Mesangial cell (primary cell): ENCODE data around the gene ERP29. TPM values are rescaled to one million over a fixed set of nuclear protein-coding genes. Genes with fewer than 3 reads are reported as not detected.

Experiments
- total RNA-seq: library from RNA; depleted of rRNA; stranded (reverse); fragments of >200 nt; gene quantifications from 2 replicates; pipeline ENCODE4 v1.2.3, GENCODE V29; 2015

The ERP29 gene
- 62.7 and 82.8 TPM in 2 replicates for total RNA-seq

GRCh38 chr12:112012775-112013600 is at the start of gene ERP29, which contains the start of gene TMEM116:
Gene ERP29, plus strand, starts transcription at chr12:112013426. Its CDS starts 40 bp downstream, at chr12:112013466.
Gene TMEM116, minus strand, starts transcription at chr12:112013165. Its CDS starts 7,895 bp downstream, at chr12:112005270.

Other genes starting within 250 kb of the ERP29 start
- 25.1 and 63.1 TPM in 2 replicates for gene ALDH2, start 246.5 kb upstream of the ERP29 start, total RNA-seq
- gene MAPKAPK5, start 171.2 kb upstream of the ERP29 start, total RNA-seq, result 29.4 and 37.6 TPM in 2 replicates
- 3.1 and 5.5 TPM in 2 replicates for gene TMEM116, start 261 bp upstream of the ERP29 start, total RNA-seq
- gene NAA25, start 95.4 kb downstream of the ERP29 start, total RNA-seq, result 8.6 and 11.9 TPM in 2 replicates
- 20.0 and 27.0 TPM in 2 replicates for gene TRAFD1, start 112.1 kb downstream of the ERP29 start, total RNA-seq